Astrocyte of the cerebellum (primary cell): ENCODE results near the gene CNTRL.

Experiments
- DNase-seq: peaks from one replicate; pipeline ENCODE4 v3.0.0-alpha.2; 2011; ENCODE audit warnings: low read depth
- H3K4me3 ChIP-seq: 2 replicates; pipeline ENCODE4 v1.5.1; 2011; ENCODE audit warnings: mild to moderate bottlenecking, low read depth, low read length, moderate library complexity
- in situ Hi-C: cut with HindIII; loops from 2 replicates; pipeline ENCODE4 v1.10.0; 2017; ENCODE audit warnings: low sequenced_read_pairs
- TF ChIP-seq, protein P1 (sequence below): IDR thresholded peaks from 2 replicates; pipeline ENCODE4 v1.5.1; 2012; ENCODE audit warnings: low read length, low read depth, moderate library complexity, mild to moderate bottlenecking; ENCODE audit errors: missing control alignments

CNTRL gene

DNA sequence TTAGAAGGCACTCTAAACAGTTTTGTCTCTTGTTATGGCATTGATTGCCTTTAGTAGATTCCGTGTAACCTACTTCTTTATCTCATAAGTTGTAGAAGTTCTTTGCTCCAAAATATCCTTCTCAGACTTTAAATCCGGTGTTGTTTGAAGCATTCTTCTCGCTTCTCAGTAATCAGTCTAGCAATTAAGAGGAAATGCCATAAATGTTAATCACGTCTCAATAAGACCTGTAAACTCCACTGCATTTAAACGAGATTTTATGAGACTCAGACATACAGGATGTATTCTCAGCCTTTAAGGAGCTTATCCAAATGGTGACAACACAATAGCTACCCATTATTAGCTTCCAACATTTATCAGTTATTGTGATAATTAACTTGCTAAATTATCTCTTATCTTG, 16.9 kb upstream of the CNTRL start:
- in situ Hi-C loops = no loop called here
- TF ChIP-seq, protein P1, sequence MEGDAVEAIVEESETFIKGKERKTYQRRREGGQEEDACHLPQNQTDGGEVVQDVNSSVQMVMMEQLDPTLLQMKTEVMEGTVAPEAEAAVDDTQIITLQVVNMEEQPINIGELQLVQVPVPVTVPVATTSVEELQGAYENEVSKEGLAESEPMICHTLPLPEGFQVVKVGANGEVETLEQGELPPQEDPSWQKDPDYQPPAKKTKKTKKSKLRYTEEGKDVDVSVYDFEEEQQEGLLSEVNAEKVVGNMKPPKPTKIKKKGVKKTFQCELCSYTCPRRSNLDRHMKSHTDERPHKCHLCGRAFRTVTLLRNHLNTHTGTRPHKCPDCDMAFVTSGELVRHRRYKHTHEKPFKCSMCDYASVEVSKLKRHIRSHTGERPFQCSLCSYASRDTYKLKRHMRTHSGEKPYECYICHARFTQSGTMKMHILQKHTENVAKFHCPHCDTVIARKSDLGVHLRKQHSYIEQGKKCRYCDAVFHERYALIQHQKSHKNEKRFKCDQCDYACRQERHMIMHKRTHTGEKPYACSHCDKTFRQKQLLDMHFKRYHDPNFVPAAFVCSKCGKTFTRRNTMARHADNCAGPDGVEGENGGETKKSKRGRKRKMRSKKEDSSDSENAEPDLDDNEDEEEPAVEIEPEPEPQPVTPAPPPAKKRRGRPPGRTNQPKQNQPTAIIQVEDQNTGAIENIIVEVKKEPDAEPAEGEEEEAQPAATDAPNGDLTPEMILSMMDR = no peak
- no peak for DNase-seq
- no peak overlapping the region for H3K4me3 ChIP-seq

DNA sequence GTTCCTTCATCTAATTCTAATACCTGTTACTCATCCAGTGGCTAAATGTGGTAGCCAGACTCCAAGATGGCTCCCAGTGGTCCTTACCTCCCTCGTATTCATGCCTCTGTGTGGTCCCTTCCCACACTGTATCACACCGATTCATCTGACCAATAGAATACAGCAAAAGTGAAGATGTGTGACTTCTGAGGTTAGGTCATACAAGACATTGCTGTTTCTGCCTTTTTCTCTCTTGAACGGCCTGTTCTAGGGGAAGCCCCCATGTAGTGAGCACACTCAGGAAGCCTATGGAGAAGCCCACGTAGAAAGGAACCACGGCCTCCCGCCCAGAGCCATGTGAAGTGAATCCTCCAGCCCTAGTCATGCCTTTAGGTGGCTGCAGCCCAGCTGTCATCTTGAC, 15.2 kb upstream of the CNTRL start:
- no peak overlapping the region for H3K4me3 ChIP-seq
- DNase-seq = no peak
- TF ChIP-seq, protein P1 = no peak
- in situ Hi-C loops = no loop called here

DNA sequence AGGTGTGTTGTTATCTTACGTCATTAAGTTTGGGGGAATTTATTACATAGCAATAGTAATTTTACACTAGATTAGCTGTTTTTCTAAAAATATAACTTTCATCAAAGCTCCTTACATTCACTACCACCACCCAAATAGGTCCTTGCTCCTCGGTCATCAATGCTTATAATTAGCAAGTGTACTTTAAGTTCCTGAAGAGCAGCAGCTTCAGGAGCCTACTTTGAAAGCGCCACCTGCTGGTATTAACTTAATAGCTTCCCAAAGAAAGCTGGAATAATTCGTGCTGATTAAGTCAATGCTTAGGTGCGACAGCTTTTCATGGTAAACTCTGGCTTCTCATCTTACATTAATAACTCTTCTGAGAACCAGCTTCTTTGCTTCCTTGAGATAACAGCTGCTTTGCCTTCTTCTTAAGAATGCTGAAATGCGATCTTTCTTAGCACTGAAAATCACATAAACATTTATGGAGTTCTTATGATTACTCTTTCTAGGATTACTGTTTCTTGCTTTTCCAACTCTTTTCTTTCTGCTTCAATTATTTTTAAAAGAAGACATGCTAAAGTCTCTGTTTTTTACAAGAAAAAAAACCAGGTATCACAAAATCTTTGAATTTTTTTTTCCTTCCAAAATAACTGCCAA, 14.6 kb upstream of the CNTRL start:
- DNase-seq = peak; percentile 56
- TF ChIP-seq, protein P1 = peak; percentile 77
- in situ Hi-C loops = no loop called here
- H3K4me3 ChIP-seq = no peak overlapping the region

DNA sequence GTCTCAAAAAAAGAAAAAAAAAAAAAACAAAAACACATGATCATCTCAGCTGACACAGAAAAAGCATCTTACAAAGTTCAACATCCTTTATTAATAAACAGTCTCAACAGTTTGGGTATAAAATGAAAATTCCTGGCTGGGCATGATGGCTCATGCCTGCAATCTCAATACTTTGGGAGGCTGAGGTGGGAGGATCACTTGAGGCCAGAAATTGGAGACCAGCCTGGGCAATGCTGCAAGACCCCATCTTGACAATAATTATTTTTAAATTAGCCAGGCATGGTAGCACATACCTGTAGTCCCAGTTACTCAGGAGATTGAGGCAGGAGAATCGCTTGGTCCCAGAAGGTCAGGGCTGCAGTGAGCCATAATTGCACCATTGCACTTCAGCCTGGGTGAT, 7.9 kb upstream of the CNTRL start:
- TF ChIP-seq, protein P1 = no peak
- H3K4me3 ChIP-seq = no peak overlapping the region
- no peak for DNase-seq
- in situ Hi-C loops = no loop called here

DNA sequence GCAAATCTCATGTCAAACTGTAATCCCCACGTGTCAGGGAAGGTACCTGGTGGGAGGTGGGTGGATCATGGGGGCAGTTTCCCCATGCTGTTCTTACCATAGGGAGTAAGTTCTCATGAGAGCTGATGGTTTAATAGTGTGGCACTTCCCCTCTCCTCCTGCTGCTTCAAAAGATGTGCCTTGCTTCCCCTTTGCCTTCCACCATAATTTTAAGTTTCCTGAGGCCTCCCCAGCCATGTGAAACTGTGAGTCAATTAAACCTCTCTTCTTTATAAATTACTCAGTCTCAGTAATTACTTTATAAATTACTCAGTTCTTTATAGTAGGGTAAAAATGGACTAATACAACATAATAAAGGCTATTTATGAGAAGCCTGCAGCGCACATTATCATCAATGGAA, 7.1 kb upstream of the CNTRL start:
- in situ Hi-C loops = no loop called here
- H3K4me3 ChIP-seq = no peak overlapping the region
- TF ChIP-seq, protein P1 = no peak
- DNase-seq = no peak

DNA sequence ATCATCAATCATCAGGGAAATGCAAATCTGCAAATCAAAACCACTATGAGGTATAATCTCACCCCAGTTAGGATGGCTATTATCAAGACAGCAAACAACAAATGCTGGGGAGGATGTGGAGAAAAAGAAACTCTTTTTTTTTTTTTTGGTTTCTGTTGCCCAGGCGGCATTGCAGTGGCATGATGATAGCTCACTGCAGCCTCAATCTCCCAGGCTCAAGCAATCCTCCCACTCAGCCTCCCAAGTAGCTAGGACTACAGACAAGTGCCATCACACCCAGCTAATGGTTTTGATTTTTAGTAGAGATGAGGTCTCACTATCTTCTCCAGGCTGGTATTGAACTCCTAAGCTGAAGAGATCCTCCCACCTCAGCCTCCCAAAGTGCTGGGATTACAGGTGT, 5.4 kb upstream of the CNTRL start:
- no peak overlapping the region for H3K4me3 ChIP-seq
- TF ChIP-seq, protein P1 = no peak
- in situ Hi-C loops = no loop called here
- DNase-seq = no peak
